ENCODE data around the gene KCTD20. TPM values are rescaled to one million over a fixed set of nuclear protein-coding genes. Genes with fewer than 3 reads are reported as not detected.

KCTD20 gene
- total RNA-seq, 1 donor from 2014 or later = 48.8 TPM

GRCh38 chr6:36493319-36493718 is 50.5 kb downstream of the KCTD20 start:
- no peak for TF ChIP-seq CTCF (conservative IDR thresholded peaks at IDR 0.05; ENCODE audit: low read depth, low read length)
- DNase-seq (ENCODE audit: low read depth) = no peak
- H3K4me3 ChIP-seq (ENCODE audit: low read depth, low read length) = no peak overlapping the region

- H3K4me3 ChIP-seq (ENCODE audit: low read depth, low read length) = no peak overlapping the region
- no peak for TF ChIP-seq CTCF (conservative IDR thresholded peaks at IDR 0.05; ENCODE audit: low read depth, low read length)
- DNase-seq (ENCODE audit: low read depth) = no peak
Observed at GRCh38 chr6:36493859-36494258, 51.1 kb downstream of the KCTD20 start.

- no peak overlapping the region for H3K4me3 ChIP-seq (ENCODE audit: low read depth, low read length)
- no peak for DNase-seq (ENCODE audit: low read depth)
- no peak for TF ChIP-seq CTCF (conservative IDR thresholded peaks at IDR 0.05; ENCODE audit: low read depth, low read length)
Observed at GRCh38 chr6:36495086-36495485, 52.3 kb downstream of the KCTD20 start.

- no peak overlapping the region for H3K4me3 ChIP-seq (ENCODE audit: low read depth, low read length)
- TF ChIP-seq CTCF (conservative IDR thresholded peaks at IDR 0.05; ENCODE audit: low read depth, low read length) = no peak
- DNase-seq (ENCODE audit: low read depth) = no peak
Observed at GRCh38 chr6:36499918-36500317, 57.1 kb downstream of the KCTD20 start.

GRCh38 chr6:36501686-36502085 is 58.9 kb downstream of the KCTD20 start:
- H3K4me3 ChIP-seq (ENCODE audit: low read depth, low read length) = no peak overlapping the region
- no peak for DNase-seq (ENCODE audit: low read depth)
- no peak for TF ChIP-seq CTCF (conservative IDR thresholded peaks at IDR 0.05; ENCODE audit: low read depth, low read length)

GRCh38 chr6:36504181-36504580 is 61.4 kb downstream of the KCTD20 start:
- H3K4me3 ChIP-seq (ENCODE audit: low read depth, low read length) = no peak overlapping the region
- DNase-seq (ENCODE audit: low read depth) = no peak
- TF ChIP-seq CTCF (conservative IDR thresholded peaks at IDR 0.05; ENCODE audit: low read depth, low read length) = no peak

- DNase-seq (ENCODE audit: low read depth) = no peak
- no peak overlapping the region for H3K4me3 ChIP-seq (ENCODE audit: low read depth, low read length)
- no peak for TF ChIP-seq CTCF (conservative IDR thresholded peaks at IDR 0.05; ENCODE audit: low read depth, low read length)
Observed at GRCh38 chr6:36504982-36505381, 62.2 kb downstream of the KCTD20 start.
